ENCODE measurements around the gene SLC25A42. TPM values are rescaled to one million over a fixed set of nuclear protein-coding genes. Genes with fewer than 3 reads are reported as not detected.

Gene SLC25A42
- polyA plus RNA-seq, 2 of the 4 experiments (the other 2 are of a cell fraction) = 0.92 to 1.3 TPM

- ATAC-seq (no peak), DNase-seq (ENCODE audit: low read depth in 1 of 2, low spot score in 1 of 2) (no peak), FAIRE-seq (no peak)
- H3K27ac ChIP-seq = no peak overlapping the region
- H3K4me3 ChIP-seq = no peak overlapping the region
- peaks cover 7% of the 10 kb centered on the region; the same call in 2 of the 3 replicates for H3K9me3 ChIP-seq
- H3K4me2 ChIP-seq = no peak overlapping the region
- TF ChIP-seq EP300 (IDR thresholded peaks at IDR 0.05) (no peak), MAX (IDR thresholded peaks at IDR 0.05) (no peak), KDM5A (IDR thresholded peaks at IDR 0.05) (no peak), POLR2AphosphoS2 (conservative IDR thresholded peaks at IDR 0.05; ENCODE audit: low read length) (no peak), HDAC2 (IDR thresholded peaks at IDR 0.05) (no peak), ESRRA (IDR thresholded peaks at IDR 0.05; ENCODE audit: borderline replicate concordance, low read length) (no peak), HMGXB4 (CRISPR knock-in tag; IDR thresholded peaks at IDR 0.05; ENCODE audit: borderline replicate concordance) (no peak), FOSB (CRISPR knock-in tag; IDR thresholded peaks at IDR 0.05) (no peak), HEYL (CRISPR knock-in tag; IDR thresholded peaks at IDR 0.05) (no peak), MAZ (IDR thresholded peaks at IDR 0.05; ENCODE audit: borderline replicate concordance, low read depth, low read length) (no peak)
- ChIA-PET POLR2A (no interaction called here), CTCF (interaction anchor here (1.5 kb wide), 1 partner anchor 13 kb away, joined by 3 read pairs; no protein-coding TSS in a partner anchor)
- 0 out of 3 replicates have a peak, but pooled peaks cover 7% of the 10 kb centered on the region for H3K4me1 ChIP-seq
- 95% methylated on average over 6 of the region's 12 CpGs for WGBS (ENCODE audit: missing lambda C conversion rate)
Observed at GRCh38 chr19:19132912-19133311, 69.1 kb downstream of the SLC25A42 start.

- DNase-seq (ENCODE audit: low read depth in 1 of 2, low spot score in 1 of 2) (no peak), ATAC-seq (no peak), FAIRE-seq (no peak)
- 0 out of 3 replicates have a peak, but pooled peaks cover 7% of the 10 kb centered on the region for H3K4me1 ChIP-seq
- no peak overlapping the region for H3K27ac ChIP-seq
- 92% methylated on average over 6 of the region's 6 CpGs for WGBS (ENCODE audit: missing lambda C conversion rate)
- ChIA-PET POLR2A (no interaction called here), CTCF (interaction anchor here (0.7 to 1.5 kb wide), 3 partner anchors 12 to 244 kb away, joined by 3 read pairs; no protein-coding TSS in a partner anchor)
- H3K9me3 ChIP-seq = peaks cover 7% of the 10 kb centered on the region; the same call in 2 of the 3 replicates
- no peak overlapping the region for H3K4me2 ChIP-seq
- H3K4me3 ChIP-seq = no peak overlapping the region
- no peak for TF ChIP-seq KDM5A (IDR thresholded peaks at IDR 0.05)
- no peak for TF ChIP-seq MYC (IDR thresholded peaks at IDR 0.05; ENCODE audit: borderline replicate concordance, low read length)
- no peak for TF ChIP-seq ZFP36 (IDR thresholded peaks at IDR 0.05; ENCODE audit: borderline replicate concordance, partially characterized antibody)
- no peak for TF ChIP-seq RFX5 (IDR thresholded peaks at IDR 0.05)
- TF ChIP-seq CEBPB (IDR thresholded peaks at IDR 0.05) = no peak
- no peak for TF ChIP-seq JUNB (IDR thresholded peaks at IDR 0.05)
- no peak for TF ChIP-seq POLR2A (IDR thresholded peaks at IDR 0.05; ENCODE audit: low read length)
- TF ChIP-seq TP53 (CRISPR knock-in tag; IDR thresholded peaks at IDR 0.05) = no peak
- TF ChIP-seq ZC3H11A (IDR thresholded peaks at IDR 0.05) = no peak
- no peak for TF ChIP-seq CBX8 (IDR thresholded peaks at IDR 0.05)
- TF ChIP-seq RNF2 (IDR thresholded peaks at IDR 0.05; ENCODE audit: borderline replicate concordance, low read depth) = no peak
- no peak for TF ChIP-seq HMGXB4 (CRISPR knock-in tag; IDR thresholded peaks at IDR 0.05; ENCODE audit: borderline replicate concordance)
- TF ChIP-seq ATOH8 (CRISPR knock-in tag; IDR thresholded peaks at IDR 0.05; ENCODE audit: low read depth) = no peak
- no peak for TF ChIP-seq ZNF302 (CRISPR knock-in tag; IDR thresholded peaks at IDR 0.05)
- no peak for TF ChIP-seq MAZ (IDR thresholded peaks at IDR 0.05; ENCODE audit: borderline replicate concordance, low read depth, low read length)
- TF ChIP-seq MAFK (IDR thresholded peaks at IDR 0.05; ENCODE audit: partially characterized antibody) = no peak
- no peak for TF ChIP-seq ELK1 (IDR thresholded peaks at IDR 0.05; ENCODE audit: low read depth, low read length)
- no peak for TF ChIP-seq CBX2 (IDR thresholded peaks at IDR 0.05; ENCODE audit: borderline replicate concordance, low read depth)
- no peak for TF ChIP-seq KDM1A (IDR thresholded peaks at IDR 0.05; ENCODE audit: low read depth)
- no peak for TF ChIP-seq EHMT2 (IDR thresholded peaks at IDR 0.05; ENCODE audit: low read depth)
Observed at GRCh38 chr19:19133985-19134384, 70.2 kb downstream of the SLC25A42 start.
